Measurements from ENCODE around the gene PIAS4.

PIAS4 gene

DNA sequence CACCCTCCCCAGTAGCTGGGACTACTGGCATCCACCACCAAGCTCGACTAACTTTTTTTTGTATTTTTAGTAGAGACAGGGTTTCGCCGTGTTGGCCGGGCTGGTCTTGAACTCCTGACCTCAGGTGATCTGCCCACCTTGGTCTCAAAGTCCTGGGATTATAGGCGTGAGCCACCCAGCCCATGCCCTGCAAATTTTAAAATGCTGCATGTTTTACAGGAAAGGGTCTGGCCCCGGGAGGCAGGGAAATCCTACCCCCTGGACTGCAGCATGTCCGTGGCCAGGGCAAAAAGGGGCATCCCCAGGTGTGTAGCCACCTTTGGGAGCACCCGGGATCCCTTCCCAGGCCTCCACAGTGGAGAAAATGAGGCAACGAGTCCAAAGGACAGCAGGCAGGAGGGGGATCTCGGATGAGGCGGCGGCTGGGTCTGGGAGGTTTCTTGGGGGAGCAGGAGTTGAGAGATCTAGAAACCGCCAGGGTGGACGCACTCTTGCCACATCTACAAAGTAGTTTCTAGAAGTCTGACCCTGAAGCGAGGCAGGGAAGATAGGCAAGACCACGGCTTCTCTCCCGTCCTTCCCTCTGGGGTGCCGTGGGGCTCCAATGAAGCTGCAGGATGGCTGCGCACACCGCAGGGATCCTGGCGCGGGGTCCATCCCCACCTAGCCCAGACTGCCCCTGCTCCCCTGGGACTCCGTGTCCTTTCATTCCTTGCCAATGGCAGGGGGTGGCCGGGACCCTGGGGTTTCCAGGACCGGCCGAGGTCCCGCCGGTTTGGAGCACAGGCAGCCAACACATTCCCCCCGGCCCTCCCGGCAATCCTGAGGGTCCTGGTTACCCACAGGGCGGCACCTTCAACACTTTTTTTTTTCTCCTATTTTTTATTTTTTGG is 80.5 kb downstream of the PIAS4 start:
- no peak for DNase-seq (ENCODE audit: low read depth)
- no peak overlapping the region for H3K4me3 ChIP-seq (ENCODE audit: low read depth, low read length)

DNA sequence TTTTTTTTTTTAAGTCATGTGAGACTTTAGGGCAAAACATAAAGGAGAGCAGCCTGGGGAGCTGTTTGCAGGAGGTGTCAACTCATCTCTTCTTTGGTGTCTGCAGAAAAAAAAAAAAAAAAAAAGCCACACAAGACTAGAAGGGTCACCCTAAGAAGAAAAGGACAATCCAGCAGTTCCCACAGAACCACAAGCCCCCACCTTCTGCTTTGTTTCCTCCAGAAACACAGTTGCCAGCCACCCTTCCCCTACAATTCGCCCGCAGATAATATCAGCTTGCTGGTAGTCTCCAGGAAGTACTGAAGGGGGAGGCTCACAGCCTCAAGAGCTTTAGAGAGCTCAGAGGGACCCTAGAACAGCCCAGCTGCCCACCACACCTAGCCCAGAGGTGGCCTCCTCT is 81.4 kb downstream of the PIAS4 start:
- DNase-seq (ENCODE audit: low read depth): no peak
- H3K4me3 ChIP-seq (ENCODE audit: low read depth, low read length): no peak overlapping the region

Measured in skeletal muscle cell (primary cell).